GM12865 (cell line): ENCODE data around the gene FUT1.

Experiments
- DNase-seq: peaks from one replicate; pipeline ENCODE4 v3.0.0; 2010; ENCODE audit warnings: low read depth
- H3K4me3 ChIP-seq: 2 replicates; pipeline ENCODE4 v1.5.1; 2011; ENCODE audit warnings: mild to moderate bottlenecking, low read depth, low read length, control low read depth
- CTCF ChIP-seq: IDR thresholded peaks from 2 replicates; pipeline ENCODE4 v1.5.1; 2011; ENCODE audit warnings: low read length, control low read depth, low read depth, inconsistent platforms; ENCODE audit not compliant: insufficient read depth; ENCODE audit errors: missing control alignments

FUT1 gene

GRCh38 chr19:48739404-48740163 lies 12.9 kb downstream of the FUT1 start:
- no peak for DNase-seq
- H3K4me3 ChIP-seq, result peak overlapping the region; percentile 3; the same call in 1 of the 2 replicates
- no peak for TF ChIP-seq CTCF

GRCh38 chr19:48738557-48739403 lies 13.7 kb downstream of the FUT1 start:
- H3K4me3 ChIP-seq, result peak overlapping the region; percentile 3; the same call in 1 of the 2 replicates
- TF ChIP-seq CTCF, result peak; percentile 36
- DNase-seq, result peak; percentile 88

GRCh38 chr19:48737360-48737998 lies 15.0 kb downstream of the FUT1 start:
- no peak for TF ChIP-seq CTCF
- H3K4me3 ChIP-seq, result no peak overlapping the region
- no peak for DNase-seq

GRCh38 chr19:48735031-48735615 lies 17.3 kb downstream of the FUT1 start:
- no peak overlapping the region for H3K4me3 ChIP-seq
- DNase-seq, result no peak

GRCh38 chr19:48734625-48735024 lies 17.8 kb downstream of the FUT1 start:
- no peak for DNase-seq
- TF ChIP-seq CTCF, result no peak
- no peak overlapping the region for H3K4me3 ChIP-seq

More at GRCh38 chr19:48735031-48735615, 17.3 kb downstream of the FUT1 start:
- no peak for TF ChIP-seq CTCF

- DNase-seq, result no peak
- no peak overlapping the region for H3K4me3 ChIP-seq
- TF ChIP-seq CTCF, result no peak
Observed at GRCh38 chr19:48731452-48731851, 21.0 kb downstream of the FUT1 start.
